Measurements from ENCODE around the gene COMMD8.

DNA sequence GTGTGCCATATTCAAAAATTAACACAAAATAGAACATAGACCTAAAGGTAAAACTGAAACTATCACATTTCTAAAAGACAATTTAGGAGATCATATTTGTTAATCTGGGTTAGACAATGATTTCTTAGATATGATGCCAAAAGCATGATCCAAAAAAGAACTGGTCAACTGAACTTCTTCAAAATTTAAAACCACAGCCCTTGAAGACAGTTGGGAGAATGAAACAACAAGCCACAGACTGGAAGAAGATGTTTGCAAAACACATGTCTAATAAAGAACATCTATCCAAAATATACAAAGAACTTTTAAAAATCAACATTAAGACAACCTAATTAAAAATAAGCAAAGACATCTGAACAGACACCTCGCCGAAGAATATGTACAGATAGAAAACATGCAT is 19.5 kb downstream of the COMMD8 start:
- no peak for TF ChIP-seq ARNT (IDR thresholded peaks at IDR 0.05)
- TF ChIP-seq TARDBP (IDR thresholded peaks at IDR 0.05): no peak
- TF ChIP-seq FOXK2 (IDR thresholded peaks at IDR 0.05): no peak
- no peak for TF ChIP-seq FOXM1 (IDR thresholded peaks at IDR 0.05; ENCODE audit: borderline replicate concordance)
- no peak for TF ChIP-seq FOXA1 (IDR thresholded peaks at IDR 0.05)
- no peak for TF ChIP-seq LEF1 (IDR thresholded peaks at IDR 0.05; ENCODE audit: borderline replicate concordance)
- no peak for TF ChIP-seq ELF4 (IDR thresholded peaks at IDR 0.05)
- no peak for TF ChIP-seq NFRKB (IDR thresholded peaks at IDR 0.05)
- TF ChIP-seq SUZ12 (IDR thresholded peaks at IDR 0.05): no peak
